D721Med (cell line): Measurements from ENCODE around the gene PINK1.

Experiments
- DNase-seq: peaks from one replicate; pipeline ENCODE4 v3.0.0; 2011; ENCODE audit warnings: low spot score; ENCODE audit not compliant: insufficient read length
- FAIRE-seq: peaks from 2 replicates; lab custom pipeline; 2011; peaks lifted over from hg19 to GRCh38; lab: Jason Lieb, UNC
- TF ChIP-seq, protein P1 (sequence below): IDR thresholded peaks from 2 replicates; pipeline ENCODE4 v1.5.1; 2012; ENCODE audit warnings: mild to moderate bottlenecking, control low read depth; ENCODE audit not compliant: insufficient read depth; ENCODE audit errors: missing control alignments

PINK1 gene

GRCh38 chr1:20621012-20621411 is 12.2 kb upstream of the PINK1 start:
- no peak for DNase-seq
- TF ChIP-seq, protein P1, sequence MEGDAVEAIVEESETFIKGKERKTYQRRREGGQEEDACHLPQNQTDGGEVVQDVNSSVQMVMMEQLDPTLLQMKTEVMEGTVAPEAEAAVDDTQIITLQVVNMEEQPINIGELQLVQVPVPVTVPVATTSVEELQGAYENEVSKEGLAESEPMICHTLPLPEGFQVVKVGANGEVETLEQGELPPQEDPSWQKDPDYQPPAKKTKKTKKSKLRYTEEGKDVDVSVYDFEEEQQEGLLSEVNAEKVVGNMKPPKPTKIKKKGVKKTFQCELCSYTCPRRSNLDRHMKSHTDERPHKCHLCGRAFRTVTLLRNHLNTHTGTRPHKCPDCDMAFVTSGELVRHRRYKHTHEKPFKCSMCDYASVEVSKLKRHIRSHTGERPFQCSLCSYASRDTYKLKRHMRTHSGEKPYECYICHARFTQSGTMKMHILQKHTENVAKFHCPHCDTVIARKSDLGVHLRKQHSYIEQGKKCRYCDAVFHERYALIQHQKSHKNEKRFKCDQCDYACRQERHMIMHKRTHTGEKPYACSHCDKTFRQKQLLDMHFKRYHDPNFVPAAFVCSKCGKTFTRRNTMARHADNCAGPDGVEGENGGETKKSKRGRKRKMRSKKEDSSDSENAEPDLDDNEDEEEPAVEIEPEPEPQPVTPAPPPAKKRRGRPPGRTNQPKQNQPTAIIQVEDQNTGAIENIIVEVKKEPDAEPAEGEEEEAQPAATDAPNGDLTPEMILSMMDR: no peak
- no peak for FAIRE-seq

- DNase-seq (no peak), FAIRE-seq (no peak)
- TF ChIP-seq, protein P1: no peak
Observed at GRCh38 chr1:20624709-20625108, 8.5 kb upstream of the PINK1 start.

- DNase-seq: no peak
- FAIRE-seq: no peak
- TF ChIP-seq, protein P1: no peak
Observed at GRCh38 chr1:20625176-20626097, 7.8 kb upstream of the PINK1 start.

GRCh38 chr1:20626098-20626427 is 7.2 kb upstream of the PINK1 start:
- no peak for DNase-seq
- no peak for FAIRE-seq
- TF ChIP-seq, protein P1: no peak

DNA sequence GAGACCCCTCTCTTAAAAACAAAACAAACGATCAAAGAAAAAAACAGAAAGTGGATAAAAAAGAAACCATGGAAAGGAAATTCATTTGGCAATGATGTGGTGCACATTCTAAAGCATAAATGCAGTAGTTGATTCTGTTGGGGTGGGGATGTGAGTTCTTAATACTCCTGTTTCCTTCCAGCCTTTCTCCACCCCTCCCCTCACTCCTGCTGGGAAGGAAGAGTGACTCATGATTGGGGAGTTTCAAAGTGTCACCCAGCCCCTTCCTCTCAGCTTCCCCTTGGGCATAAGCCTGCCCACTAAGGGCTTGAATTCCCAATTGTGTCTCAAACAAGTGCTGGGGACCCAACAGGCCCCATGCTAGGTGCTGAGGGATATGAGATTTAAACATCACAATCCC is 6.7 kb upstream of the PINK1 start:
- TF ChIP-seq, protein P1: no peak
- no peak for DNase-seq
- FAIRE-seq: no peak

DNA sequence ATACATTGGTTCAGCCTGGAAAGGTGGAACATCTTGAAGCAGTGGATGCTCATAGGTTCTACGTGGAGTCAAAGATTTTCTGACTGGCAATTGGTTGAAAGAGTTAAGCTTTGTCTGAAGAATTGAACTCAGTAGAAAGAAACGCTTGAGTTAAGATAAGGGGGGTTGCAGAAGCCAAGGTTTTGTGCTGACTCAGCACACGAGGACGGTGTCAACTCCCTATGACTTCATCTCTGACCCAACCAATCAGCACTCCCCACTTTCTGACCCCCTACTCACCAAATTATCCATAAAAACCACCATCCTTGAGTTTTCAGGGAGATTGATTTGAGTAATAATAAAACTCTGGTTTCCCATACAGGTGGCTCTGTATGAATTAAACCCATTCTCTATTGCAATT is 2.5 kb upstream of the PINK1 start:
- DNase-seq: no peak
- TF ChIP-seq, protein P1: no peak
- no peak for FAIRE-seq

- no peak for DNase-seq
- TF ChIP-seq, protein P1: no peak
- no peak for FAIRE-seq
Observed at GRCh38 chr1:20632386-20632785, 872 bp upstream of the PINK1 start.
